Neuronal stem cell (in vitro differentiated cells): ENCODE results near the gene JMJD6.

Source experiments
- DNase-seq: peaks from one replicate; pipeline ENCODE4 v3.0.0-alpha.2; 2013; ENCODE audit warnings: low spot score
- H2AFZ ChIP-seq: one replicate; pipeline ENCODE4 v1.6.1; 2013; ENCODE audit warnings: mild to moderate bottlenecking, low read length, inconsistent platforms
- H2AK5ac ChIP-seq: 2 replicates; pipeline ENCODE4 v1.6.1; 2013; ENCODE audit warnings: low read depth, mild to moderate bottlenecking, inconsistent platforms, low read length, moderate library complexity, mixed read lengths
- H2BK120ac ChIP-seq: 2 replicates; pipeline ENCODE4 v1.6.1; 2013; ENCODE audit warnings: low read depth, mild to moderate bottlenecking, inconsistent platforms, low read length, moderate library complexity, mixed read lengths
- H2BK12ac ChIP-seq: one replicate; pipeline ENCODE4 v1.6.1; 2013; ENCODE audit warnings: low read length, inconsistent platforms
- H2BK15ac ChIP-seq: 2 replicates; pipeline ENCODE4 v1.6.1; 2013; ENCODE audit warnings: mild to moderate bottlenecking, low read length, inconsistent platforms, mixed read lengths
- H2BK5ac ChIP-seq: one replicate; pipeline ENCODE4 v1.6.1; 2013; ENCODE audit warnings: inconsistent platforms, mild to moderate bottlenecking, low read length, moderate library complexity
- H3K14ac ChIP-seq: one replicate; pipeline ENCODE4 v1.6.1; 2013; ENCODE audit warnings: low read length, inconsistent platforms
- H3K18ac ChIP-seq: 2 replicates; pipeline ENCODE4 v1.6.1; 2013; ENCODE audit warnings: low read length, inconsistent platforms
- H3K23ac ChIP-seq: 2 replicates; pipeline ENCODE4 v1.6.1; 2013; ENCODE audit warnings: low read depth, mild to moderate bottlenecking, mixed read lengths, low read length, inconsistent platforms; ENCODE audit not compliant: poor library complexity
- H3K27ac ChIP-seq: replicated peaks from 3 replicates; pipeline ENCODE4 v1.5.1; 2013; ENCODE audit warnings: low read length, inconsistent platforms
- H3K27me3 ChIP-seq, 3 experiments: 2 replicates each; pipeline ENCODE4 v1.6.1; 2013; ENCODE audit warnings: low read length in 3 of 3, mild to moderate bottlenecking in 2 of 3, inconsistent platforms in 1 of 3, low read depth in 1 of 3, mixed read lengths in 1 of 3, moderate library complexity in 1 of 3; ENCODE audit not compliant: control insufficient read depth in 3 of 3, insufficient read depth in 3 of 3
- H3K36me3 ChIP-seq, 2 donors: replicated peaks in 1 of 2; 2 replicates each; pipeline ENCODE4 v1.6.1; 2013; ENCODE audit warnings: low read length in 2 of 2; ENCODE audit not compliant: control insufficient read depth in 2 of 2, insufficient read depth in 2 of 2
- H3K4ac ChIP-seq: 2 replicates; pipeline ENCODE4 v1.6.1; 2013; ENCODE audit warnings: inconsistent platforms, mild to moderate bottlenecking, low read length, moderate library complexity
- H3K4me1 ChIP-seq, 2 donors: 1 replicate in 1 of 2; 2 replicates in 1 of 2; pipeline ENCODE4 v1.6.1; 2013; ENCODE audit warnings: low read length in 2 of 2, low read depth in 1 of 2; ENCODE audit not compliant: control insufficient read depth in 2 of 2, insufficient read depth in 1 of 2
- H3K4me2 ChIP-seq: one replicate; pipeline ENCODE4 v1.6.1; 2013; ENCODE audit warnings: mild to moderate bottlenecking, low read length, inconsistent platforms; ENCODE audit not compliant: insufficient read depth, poor library complexity, severe bottlenecking
- H3K4me3 ChIP-seq, 2 donors: 2 replicates each; pipeline ENCODE4 v1.5.1; 2013; ENCODE audit warnings: low read length in 2 of 2, mild to moderate bottlenecking in 2 of 2, inconsistent platforms in 1 of 2, moderate library complexity in 1 of 2
- H3K79me1 ChIP-seq: one replicate; pipeline ENCODE4 v1.6.1; 2013; ENCODE audit warnings: low read depth, mild to moderate bottlenecking, inconsistent platforms, low read length, moderate library complexity
- H3K9ac ChIP-seq: one replicate; pipeline ENCODE4 v1.6.1; 2013; ENCODE audit warnings: mild to moderate bottlenecking, low read depth, low read length, inconsistent platforms; ENCODE audit not compliant: poor library complexity
- H3K9me3 ChIP-seq, 2 donors: replicated peaks in 1 of 2; 2 replicates each; pipeline versions ENCODE3 to v1.6.1; 2013; ENCODE audit warnings: low read length in 2 of 2, mild to moderate bottlenecking in 2 of 2, inconsistent platforms in 1 of 2, low read depth in 1 of 2, mixed read lengths in 1 of 2, moderate library complexity in 1 of 2; ENCODE audit not compliant: control insufficient read depth in 2 of 2, insufficient read depth in 1 of 2
- H4K8ac ChIP-seq: one replicate; pipeline ENCODE4 v1.6.1; 2013; ENCODE audit warnings: low read depth, mild to moderate bottlenecking, inconsistent platforms, low read length, moderate library complexity
- H4K91ac ChIP-seq: one replicate; pipeline ENCODE4 v1.6.1; 2013; ENCODE audit warnings: low read length, low read depth, mild to moderate bottlenecking, inconsistent platforms; ENCODE audit not compliant: poor library complexity
- WGBS, 2 donors: extraction: QIAGEN DNeasy Blood & Tissue Kit; methylation state at CpG; one replicate each; pipeline ENCODE4 v1.1.7; 2013; ENCODE audit warnings: missing lambda C conversion rate in 2 of 2, mixed read lengths in 1 of 2; ENCODE audit not compliant: insufficient read length in 2 of 2, insufficient replicate concordance in 1 of 2; ENCODE audit errors: extremely low coverage in 2 of 2; 5-methylcytosine and 5-hydroxymethylcytosine counted together

JMJD6 gene

GRCh38 chr17:76721463-76721862 lies 4.9 kb downstream of the JMJD6 start:
- Histone ChIP-seq H3K9me3 (no peaks in the 10 kb centered on the region), H2AK5ac (no peak overlapping the region), H2BK120ac (no peak overlapping the region), H3K27me3 (no peaks in the 10 kb centered on the region), H3K4me3 (no peak overlapping the region), H2BK15ac (no peak overlapping the region), H2AFZ (no peak overlapping the region), H4K91ac (no peak overlapping the region), H3K36me3 (peaks cover 41 to 82% of the 10 kb centered on the region in 2 donors), H3K4ac (no peak overlapping the region), H3K27ac (no peak overlapping the region), H3K4me2 (no peak overlapping the region), H2BK12ac (no peak overlapping the region), H3K4me1 (peaks cover 3 to 4% of the 10 kb centered on the region in 2 donors), H3K14ac (no peak overlapping the region), H4K8ac (no peak overlapping the region), H3K23ac (no peak overlapping the region), H2BK5ac (no peak overlapping the region), H3K18ac (no peak overlapping the region), H3K79me1 (no peaks in the 10 kb centered on the region), H3K9ac (no peak overlapping the region)
- no CpG with 5 or more reads among the region's 10 CpGs for WGBS, 2 donors
- no peak for DNase-seq

- Histone ChIP-seq H3K14ac (no peak overlapping the region), H3K79me1 (no peaks in the 10 kb centered on the region), H3K4ac (no peak overlapping the region), H3K27ac (no peak overlapping the region), H3K9ac (no peak overlapping the region), H2BK12ac (no peak overlapping the region), H2BK5ac (no peak overlapping the region), H3K4me1 (peaks cover 3 to 4% of the 10 kb centered on the region in 2 donors), H3K4me2 (no peak overlapping the region), H4K91ac (no peak overlapping the region), H3K27me3 (no peaks in the 10 kb centered on the region), H3K4me3 (no peak overlapping the region), H2BK15ac (no peak overlapping the region), H2BK120ac (no peak overlapping the region), H2AK5ac (no peak overlapping the region), H2AFZ (no peak overlapping the region), H3K9me3 (no peaks in the 10 kb centered on the region), H3K18ac (no peak overlapping the region), H3K36me3 (peaks cover 46 to 87% of the 10 kb centered on the region in 2 donors), H3K23ac (no peak overlapping the region), H4K8ac (no peak overlapping the region)
- no peak for DNase-seq
- WGBS, 2 donors: no CpG with 5 or more reads among the region's 9 CpGs
Measured at GRCh38 chr17:76720941-76721340, 5.5 kb downstream of the JMJD6 start.

- Histone ChIP-seq H3K4me3 (no peak overlapping the region), H4K8ac (no peak overlapping the region), H2BK5ac (no peak overlapping the region), H2AFZ (no peak overlapping the region), H3K4ac (no peak overlapping the region), H4K91ac (no peak overlapping the region), H3K4me2 (no peak overlapping the region), H2BK120ac (no peak overlapping the region), H3K23ac (no peak overlapping the region), H2AK5ac (no peak overlapping the region), H3K27me3 (no peaks in the 10 kb centered on the region), H2BK15ac (no peak overlapping the region), H3K14ac (no peak overlapping the region), H3K36me3 (peaks cover 50 to 94% of the 10 kb centered on the region in 2 donors), H3K4me1 (no peaks in the 10 kb centered on the region), H3K79me1 (no peaks in the 10 kb centered on the region), H3K18ac (no peak overlapping the region), H3K9me3 (no peaks in the 10 kb centered on the region), H3K27ac (no peak overlapping the region), H3K9ac (no peak overlapping the region), H2BK12ac (no peak overlapping the region)
- WGBS, 2 donors: no CpG with 5 or more reads among the region's 9 CpGs
- DNase-seq: no peak
Measured at GRCh38 chr17:76720211-76720610, 6.2 kb downstream of the JMJD6 start.

- WGBS, 2 donors: no CpG with 5 or more reads among the region's 16 CpGs
- peak overlapping the region; percentile 70 for H3K9ac ChIP-seq
- no peak overlapping the region for H2BK5ac ChIP-seq
- H4K8ac ChIP-seq: no peak overlapping the region
- no peak overlapping the region for H3K23ac ChIP-seq
- H3K18ac ChIP-seq: no peak overlapping the region
- peak overlapping the region in 1 of 2 donors; percentile 23 for H3K4me3 ChIP-seq
- H3K27ac ChIP-seq: no peak overlapping the region
- no peak overlapping the region for H2AK5ac ChIP-seq
- H3K27me3 ChIP-seq: no peaks in the 10 kb centered on the region
- H2BK120ac ChIP-seq: no peak overlapping the region
- no peak overlapping the region for H2BK15ac ChIP-seq
- no peaks in the 10 kb centered on the region for H3K79me1 ChIP-seq
- H3K9me3 ChIP-seq: no peaks in the 10 kb centered on the region
- H4K91ac ChIP-seq: no peak overlapping the region
- peaks cover 44 to 91% of the 10 kb centered on the region in 2 donors for H3K36me3 ChIP-seq
- H3K4me1 ChIP-seq: no peaks in the 10 kb centered on the region
- no peak overlapping the region for H3K4ac ChIP-seq
- H2BK12ac ChIP-seq: no peak overlapping the region
- no peak overlapping the region for H2AFZ ChIP-seq
- DNase-seq: no peak
- H3K4me2 ChIP-seq: no peak overlapping the region
- no peak overlapping the region for H3K14ac ChIP-seq
Measured at GRCh38 chr17:76718516-76718915, 7.9 kb downstream of the JMJD6 start.
